Caco-2 (cell line): ENCODE data around the gene ADD1. TPM values are rescaled to one million over a fixed set of nuclear protein-coding genes. Genes with fewer than 3 reads are reported as not detected.

ENCODE experiments used
- BruUV-seq: library from RNA; stranded (reverse); fragments of 400-500 nt; replicated peaks from 2 replicates; lab custom pipeline; 2021; lab: Mats Ljungman, UMichigan
- CTCF ChIA-PET: fragments of 300-600 bp; sonication (Branson Sonifier 250); formaldehyde crosslinking; loops from one replicate; lab custom pipeline; 2022; ENCODE audit warnings: antibody characterized with exemption; lab: Charles Lee
- POLR2A ChIA-PET: fragments of 300-600 bp; sonication (Branson Sonifier 250); formaldehyde crosslinking; loops from one replicate; lab custom pipeline; 2022; ENCODE audit warnings: antibody characterized with exemption; lab: Charles Lee
- DNase-seq, 2 experiments: peaks; one replicate each; pipeline versions ENCODE4 v3.0.0 to v3.0.0-alpha.2; 2020 to 2022
- H3K27me3 ChIP-seq: replicated peaks from 2 replicates; pipeline ENCODE4 v1.6.0; 2011; ENCODE audit warnings: low read length; ENCODE audit not compliant: control insufficient read depth, insufficient read depth
- H3K36me3 ChIP-seq: 2 replicates; pipeline ENCODE4 v1.5.1; 2011; ENCODE audit warnings: low read length; ENCODE audit not compliant: control insufficient read depth, insufficient read depth
- H3K4me1 ChIP-seq: fragments of 250-450 bp; sonication (Bioruptor Pico); 2 replicates; pipeline ENCODE4 v1.5.1; 2020; ENCODE audit warnings: mild to moderate bottlenecking
- H3K4me3 ChIP-seq: 2 replicates; pipeline ENCODE4 v1.5.1; 2011; ENCODE audit warnings: low read depth, mild to moderate bottlenecking, control low read depth, low read length
- H3K9me3 ChIP-seq: fragments of 250-450 bp; sonication (Bioruptor Pico); 2 replicates; pipeline ENCODE4 v1.5.1; 2020; ENCODE audit warnings: mild to moderate bottlenecking, moderate library complexity
- H3K27ac Mint-ChIP-seq: one replicate; pipeline ENCODE4 v1.8.0; 2022; ENCODE audit warnings: mixed read lengths; ENCODE audit not compliant: unreplicated experiment
- H3K27me3 Mint-ChIP-seq: one replicate; pipeline ENCODE4 v1.8.0; 2022; ENCODE audit warnings: mixed read lengths; ENCODE audit not compliant: insufficient read depth, unreplicated experiment
- H3K36me3 Mint-ChIP-seq: one replicate; pipeline ENCODE4 v1.8.0; 2022; ENCODE audit warnings: mild to moderate bottlenecking, mixed read lengths; ENCODE audit not compliant: insufficient read depth, unreplicated experiment
- H3K4me1 Mint-ChIP-seq: one replicate; pipeline ENCODE4 v1.8.0; 2022; ENCODE audit warnings: low read depth, mixed read lengths; ENCODE audit not compliant: unreplicated experiment
- H3K4me3 Mint-ChIP-seq: one replicate; pipeline ENCODE4 v1.8.0; 2022; ENCODE audit warnings: mild to moderate bottlenecking, moderate library complexity, mixed read lengths; ENCODE audit not compliant: unreplicated experiment
- H3K9me3 Mint-ChIP-seq: one replicate; pipeline ENCODE4 v1.8.0; 2022; ENCODE audit warnings: mixed read lengths; ENCODE audit not compliant: unreplicated experiment
- CTCF ChIP-seq, 2 experiments: fragments of 200-600 bp in 1 of 2; IDR thresholded peaks; 1 replicate in 1 of 2; 2 replicates in 1 of 2; pipeline versions ENCODE4 v1.5.1 to v1.8.0; 2011 to 2022; ENCODE audit warnings: antibody characterized with exemption in 1 of 2, control low read depth in 1 of 2, inconsistent platforms in 1 of 2, low read depth in 1 of 2, low read length in 1 of 2, mild to moderate bottlenecking in 1 of 2, moderate library complexity in 1 of 2; ENCODE audit not compliant: insufficient read depth in 1 of 2, severe bottlenecking in 1 of 2, unreplicated experiment in 1 of 2
- intact Hi-C: fragments of 100-400 bp; cut with micrococcal nuclease; formaldehyde crosslinking; loops from one replicate; pipeline ENCODE4 v1.10.0; 2022; ENCODE audit not compliant: unreplicated experiment
- total RNA-seq: library from RNA; stranded (reverse); gene quantifications from 2 replicates; pipeline ENCODE4 v1.2.3, GENCODE V29; 2022

Gene ADD1
- total RNA-seq, 1 experiment from 2014 or later, result 242 TPM

GRCh38 chr4:2963175-2963965, 119.7 kb downstream of the ADD1 start, which contains the start of the genes GRK4 and NOP14:
TSS of gene GRK4 (plus strand) at chr4:2963571. CDS start at chr4:2964071, 500 bp downstream.
TSS of gene NOP14 (minus strand) at chr4:2963406. CDS start at chr4:2963319, 87 bp downstream.
- BruUV-seq, result no TSS peak
- ChIA-PET POLR2A (interaction anchor here (0.5 to 1.8 kb wide), 6 partner anchors 9 to 1592 kb away, joined by 3 to 10 read pairs (median 4); no protein-coding TSS in a partner anchor), CTCF (interaction anchor here (0.6 to 2.2 kb wide), 12 partner anchors 9 to 170 kb away, joined by 3 to 14 read pairs (median 4); partner anchors contain the start of gene SH3BP2)
- peak; percentile 20 to 29 for TF ChIP-seq CTCF (IDR thresholded peaks at IDR 0.05; ENCODE audit: insufficient read depth in 1 of 2, low read depth in 1 of 2, low read length in 1 of 2, severe bottlenecking in 1 of 2, unreplicated experiment in 1 of 2)
- H3K9me3 Mint-ChIP-seq, result no peaks in the 10 kb centered on the region
- intact Hi-C loops, result no loop called here
- H3K4me3 Mint-ChIP-seq, result peak within 1 kb of the TSS; percentile 73
- DNase-seq, result peak; percentile 97 to 98
- H3K27me3 Mint-ChIP-seq, result no peaks in the 10 kb centered on the region
- H3K4me1 ChIP-seq, result peaks cover 7% of the 10 kb centered on the region
- no peaks in the 10 kb centered on the region for H3K9me3 ChIP-seq
- H3K4me3 ChIP-seq, result peak within 1 kb of the TSS; percentile 96
- no peaks in the 10 kb centered on the region for H3K27me3 ChIP-seq
- H3K36me3 ChIP-seq, result no peaks in the 10 kb centered on the region
- peaks cover 7% of the 10 kb centered on the region for H3K4me1 Mint-ChIP-seq
- H3K27ac Mint-ChIP-seq, result peak within 1 kb of the TSS; percentile 88
- peaks cover 24% of the 10 kb centered on the region for H3K36me3 Mint-ChIP-seq

- ChIA-PET POLR2A (interaction anchor here (0.5 to 1.8 kb wide), 6 partner anchors 10 to 1591 kb away, joined by 3 to 10 read pairs (median 4); no protein-coding TSS in a partner anchor), CTCF (interaction anchor here (0.7 to 2.2 kb wide), 10 partner anchors 10 to 171 kb away, joined by 3 to 14 read pairs (median 4); partner anchors contain the start of gene SH3BP2)
- no peaks in the 10 kb centered on the region for H3K27me3 Mint-ChIP-seq
- no peaks in the 10 kb centered on the region for H3K36me3 ChIP-seq
- H3K36me3 Mint-ChIP-seq, result peaks cover 19% of the 10 kb centered on the region
- H3K9me3 ChIP-seq, result no peaks in the 10 kb centered on the region
- H3K4me1 ChIP-seq, result peaks cover 12% of the 10 kb centered on the region
- TF ChIP-seq CTCF (IDR thresholded peaks at IDR 0.05; ENCODE audit: insufficient read depth in 1 of 2, low read depth in 1 of 2, low read length in 1 of 2, severe bottlenecking in 1 of 2, unreplicated experiment in 1 of 2), result no peak
- peak in 1 of 2 experiments; percentile 57 for DNase-seq
- BruUV-seq, result no TSS peak
- peak overlapping the region; percentile 44 for H3K27ac Mint-ChIP-seq
- H3K9me3 Mint-ChIP-seq, result no peaks in the 10 kb centered on the region
- peaks cover 14% of the 10 kb centered on the region for H3K4me1 Mint-ChIP-seq
- no peaks in the 10 kb centered on the region for H3K27me3 ChIP-seq
- peak overlapping the region; percentile 96 for H3K4me3 ChIP-seq
- intact Hi-C loops, result loop anchor here (1.0 kb wide), 1 partner anchor 73 kb away; no protein-coding TSS in a partner anchor
- peak overlapping the region; percentile 73 for H3K4me3 Mint-ChIP-seq
Observed at GRCh38 chr4:2963966-2964471, 120.4 kb downstream of the ADD1 start.

- Mint-ChIP-seq H3K36me3 (peaks cover 19% of the 10 kb centered on the region), H3K9me3 (no peaks in the 10 kb centered on the region), H3K27ac (peak overlapping the region; percentile 44), H3K27me3 (no peaks in the 10 kb centered on the region), H3K4me3 (peak overlapping the region; percentile 73), H3K4me1 (peaks cover 16% of the 10 kb centered on the region)
- Histone ChIP-seq H3K36me3 (no peaks in the 10 kb centered on the region), H3K4me3 (no peak overlapping the region), H3K4me1 (peaks cover 12% of the 10 kb centered on the region), H3K9me3 (no peaks in the 10 kb centered on the region), H3K27me3 (no peaks in the 10 kb centered on the region)
- DNase-seq, result no peak
- ChIA-PET POLR2A (no interaction called here), CTCF (interaction anchor here (1.5 kb wide), 1 partner anchor 13 kb away, joined by 5 read pairs; no protein-coding TSS in a partner anchor)
- BruUV-seq, result TSS peak; percentile 48
- intact Hi-C loops, result loop anchor here (1.0 kb wide), 1 partner anchor 73 kb away; no protein-coding TSS in a partner anchor
- TF ChIP-seq CTCF (IDR thresholded peaks at IDR 0.05; ENCODE audit: insufficient read depth in 1 of 2, low read depth in 1 of 2, low read length in 1 of 2, severe bottlenecking in 1 of 2, unreplicated experiment in 1 of 2), result no peak
Observed at GRCh38 chr4:2964706-2965258, 121.1 kb downstream of the ADD1 start.
